ENCODE data around the gene IL17D. TPM values are rescaled to one million over a fixed set of nuclear protein-coding genes. Genes with fewer than 3 reads are reported as not detected.

IL17D gene
- 0.35 and 2.9 TPM in 2 replicates for total RNA-seq

GRCh38 chr13:20702915-20703779 is at the start of gene IL17D:
Gene IL17D, plus strand, starts transcription at chr13:20703699. Its CDS starts 303 bp downstream, at chr13:20704002.

Other genes starting within 250 kb of the IL17D start
- 22.2 and 24.8 TPM in 2 replicates for gene CRYL1, start 177.8 kb upstream of the IL17D start, total RNA-seq
- gene IFT88, start 136.5 kb upstream of the IL17D start, total RNA-seq: 13.3 and 16.1 TPM in 2 replicates
- gene EEF1AKMT1, start 70.3 kb downstream of the IL17D start, total RNA-seq: 16.3 and 21.0 TPM in 2 replicates
- gene XPO4, start 199.0 kb downstream of the IL17D start, total RNA-seq: 9.8 and 12.4 TPM in 2 replicates